HCT116 (cell line): ENCODE results near the gene OR51Q1. TPM values are rescaled to one million over a fixed set of nuclear protein-coding genes. Genes with fewer than 3 reads are reported as not detected.

ENCODE experiments used
- ATAC-seq: fragments of 200-7000 bp; cut with Tn5 transposase; 2 replicates; pipeline ENCODE4 v1.9.1; 2020; ENCODE audit warnings: mild to moderate bottlenecking, moderate library complexity
- BruUV-seq: library from RNA; stranded (reverse); fragments of 400-500 nt; replicated peaks from 2 replicates; lab custom pipeline; 2021; lab: Mats Ljungman, UMichigan
- CTCF ChIA-PET: fragments of 300-600 bp; sonication (Branson Sonifier 250); formaldehyde crosslinking; loops from one replicate; lab custom pipeline; 2021; ENCODE audit warnings: antibody characterized with exemption; lab: Charles Lee
- POLR2A ChIA-PET: fragments of 300-600, 350-600 bp; sonication (Branson Sonifier 250); formaldehyde crosslinking; loops from one replicate; lab custom pipeline; 2021; ENCODE audit warnings: antibody characterized with exemption; lab: Charles Lee
- RAD21 ChIA-PET, 2 experiments: fragments of 300-600 bp; sonication (Branson Sonifier 250); formaldehyde crosslinking; loops; one replicate each; lab custom pipeline; 2023; ENCODE audit warnings: low total read pairs in 2 of 2; ENCODE audit not compliant: uncharacterized antibody in 2 of 2, unreplicated experiment in 2 of 2, low non-redundant PET in 1 of 2; lab: Charles Lee
- DNase-seq: peaks from one replicate; pipeline ENCODE4 v3.0.0-alpha.2; 2010; ENCODE audit warnings: low read depth, low spot score
- H2AFZ ChIP-seq: fragments of 200-600 bp; shearing (Covaris generic), sonication (generic); 2 replicates; pipeline ENCODE4 v1.6.1; 2017; ENCODE audit warnings: low read depth, mixed run types, mixed read lengths, antibody characterized with exemption, low read length; ENCODE audit not compliant: poor library complexity, severe bottlenecking
- H3K27ac ChIP-seq: 2 replicates; pipeline ENCODE4 v1.5.1; 2012; ENCODE audit warnings: low read depth, low read length
- H3K27me3 ChIP-seq: fragments of 200-600 bp; sonication (generic); 2 replicates; pipeline ENCODE4 v1.6.1; 2016; ENCODE audit warnings: mixed run types, low read length, mixed read lengths; ENCODE audit not compliant: insufficient read depth
- H3K36me3 ChIP-seq, 2 experiments: fragments of 200-500 bp in 1 of 2; fragments of 200-600 bp in 1 of 2; sonication (Bioruptor generic) in 1 of 2; sonication (generic) in 1 of 2; 2 replicates each; pipeline versions ENCODE4 v1.5.1 to v1.6.1; 2014 to 2016; ENCODE audit warnings: low read length in 2 of 2, inconsistent platforms in 1 of 2, mixed read lengths in 1 of 2, mixed run types in 1 of 2; ENCODE audit not compliant: insufficient read depth in 2 of 2, control insufficient read depth in 1 of 2
- H3K4me1 ChIP-seq, 2 experiments: fragments of 200-600 bp in 1 of 2; sonication (generic) in 1 of 2; 2 replicates each; pipeline versions ENCODE4 v1.5.1 to v1.6.1; 2012 to 2017; ENCODE audit warnings: low read length in 2 of 2, inconsistent platforms in 1 of 2, mild to moderate bottlenecking in 1 of 2, mixed read lengths in 1 of 2, mixed run types in 1 of 2, moderate library complexity in 1 of 2; ENCODE audit not compliant: insufficient read depth in 2 of 2, control insufficient read depth in 1 of 2
- H3K4me2 ChIP-seq: fragments of 200-600 bp; sonication (generic); 2 replicates; pipeline ENCODE4 v1.6.1; 2017; ENCODE audit warnings: mixed run types, low read length, mixed read lengths
- H3K4me3 ChIP-seq, 2 experiments: fragments of 200-600 bp in 1 of 2; sonication (generic) in 1 of 2; replicated peaks in 1 of 2; 2 replicates each; pipeline ENCODE4 v1.5.1; 2011 to 2016; ENCODE audit warnings: low read length in 2 of 2, control low read depth in 1 of 2, low read depth in 1 of 2, mild to moderate bottlenecking in 1 of 2, mixed read lengths in 1 of 2, mixed run types in 1 of 2
- H3K79me2 ChIP-seq: fragments of 200-600 bp; sonication (generic); 2 replicates; pipeline ENCODE4 v1.6.1; 2017; ENCODE audit warnings: mild to moderate bottlenecking, mixed run types, low read length, moderate library complexity, mixed read lengths; ENCODE audit not compliant: insufficient read depth
- H3K9ac ChIP-seq: fragments of 200-600 bp; sonication (generic); 2 replicates; pipeline ENCODE4 v1.6.1; 2016; ENCODE audit warnings: low read length, mixed read lengths
- H3K9me2 ChIP-seq: fragments of 200-600 bp; sonication (generic), shearing (Covaris generic); 2 replicates; pipeline ENCODE4 v1.6.1; 2017; ENCODE audit warnings: mixed run types, mild to moderate bottlenecking, moderate library complexity; ENCODE audit not compliant: insufficient read depth
- H3K9me3 ChIP-seq, 2 experiments: fragments of 200-500 bp in 1 of 2; fragments of 200-600 bp in 1 of 2; sonication (Bioruptor generic) in 1 of 2; sonication (generic) in 1 of 2; 2 replicates each; pipeline ENCODE4 v1.6.1; 2014 to 2017; ENCODE audit warnings: low read length in 2 of 2, mixed read lengths in 2 of 2, inconsistent platforms in 1 of 2, low read depth in 1 of 2, mild to moderate bottlenecking in 1 of 2, mixed run types in 1 of 2, moderate library complexity in 1 of 2; ENCODE audit not compliant: control insufficient read depth in 1 of 2, insufficient read depth in 1 of 2
- H4K20me1 ChIP-seq: fragments of 200-600 bp; sonication (generic), shearing (Covaris generic); 2 replicates; pipeline ENCODE4 v1.6.1; 2017; ENCODE audit warnings: mixed run types, mild to moderate bottlenecking, moderate library complexity; ENCODE audit not compliant: insufficient read depth
- CTCF ChIP-seq, 3 experiments: fragments of 200-600 bp in 1 of 3; sonication (generic) in 1 of 3; IDR thresholded peaks in 2 of 3; conservative IDR thresholded peaks in 1 of 3; 2 replicates each; pipeline ENCODE4 v1.5.1; 2012 to 2017; ENCODE audit warnings: low read depth in 2 of 3, low read length in 2 of 3, antibody characterized with exemption in 1 of 3, borderline replicate concordance in 1 of 3, control low read depth in 1 of 3, mild to moderate bottlenecking in 1 of 3, mixed read lengths in 1 of 3, mixed run types in 1 of 3, moderate library complexity in 1 of 3; ENCODE audit not compliant: insufficient read depth in 1 of 3
- JUND ChIP-seq: IDR thresholded peaks from 2 replicates; pipeline ENCODE4 v1.6.1; 2012
- SIN3A ChIP-seq: IDR thresholded peaks from 2 replicates; pipeline ENCODE4 v1.6.1; 2012; ENCODE audit warnings: low read depth
- SP1 ChIP-seq: IDR thresholded peaks from 2 replicates; pipeline ENCODE4 v1.6.1; 2012; ENCODE audit warnings: low read depth
- YY1 ChIP-seq: IDR thresholded peaks from 2 replicates; pipeline ENCODE4 v1.6.1; 2011; ENCODE audit warnings: low read length, low read depth, moderate library complexity, mild to moderate bottlenecking; ENCODE audit not compliant: insufficient replicate concordance; ENCODE audit errors: extremely low read depth
- ZBTB33 ChIP-seq: IDR thresholded peaks from 2 replicates; pipeline ENCODE4 v1.6.1; 2011; ENCODE audit warnings: mild to moderate bottlenecking, low read length, moderate library complexity; ENCODE audit not compliant: insufficient replicate concordance; ENCODE audit errors: extremely low read depth
- intact Hi-C: fragments of 100-400 bp; cut with micrococcal nuclease; formaldehyde crosslinking; loops from 2 replicates; pipeline ENCODE4 v1.10.0; 2022
- total RNA-seq: library from RNA; stranded (reverse); gene quantifications from one replicate; pipeline ENCODE4 v1.2.1, GENCODE V29; 2021; ENCODE audit not compliant: unreplicated experiment

Gene OR51Q1
- total RNA-seq, 1 experiment from 2014 or later, result not detected

- RAD21 ChIA-PET, result no interaction called here
- Histone ChIP-seq H3K4me2 (no peak overlapping the region), H3K79me2 (peaks cover 97% of the 10 kb centered on the region), H3K9me2 (no peaks in the 10 kb centered on the region), H4K20me1 (peaks cover 56% of the 10 kb centered on the region; the same call in 1 of the 2 replicates), H3K27ac (peak overlapping the region; percentile 24), H3K9me3 (no peaks in the 10 kb centered on the region), H2AFZ (no peak overlapping the region), H3K4me3 (no peak overlapping the region), H3K4me1 (peaks cover 0 to 19% of the 10 kb centered on the region in 2 experiments; a peak in 1 of 4 replicates), H3K27me3 (no peaks in the 10 kb centered on the region), H3K36me3 (peaks cover 5 to 62% of the 10 kb centered on the region in 2 experiments; a peak in 3 of 4 replicates), H3K9ac (no peak overlapping the region)
- POLR2A ChIA-PET, result no interaction called here
- no peak for DNase-seq
- peak; percentile 32; the same call in 1 of the 2 replicates for ATAC-seq
- no peak for TF ChIP-seq SP1
- TF ChIP-seq CTCF (IDR thresholded peaks at IDR 0.05 in 2 of 3, conservative IDR thresholded peaks at IDR 0.05 in 1 of 3; ENCODE audit: borderline replicate concordance in 1 of 3, insufficient read depth in 1 of 3, low read depth in 2 of 3, low read length in 2 of 3), result peak in 2 of 3 experiments; percentile 35 to 41; a peak in 3 of 6 replicates
- no TSS peak for BruUV-seq
- CTCF ChIA-PET, result no interaction called here
- intact Hi-C loops, result no loop called here
Observed at GRCh38 chr11:5390210-5390609, 31.7 kb upstream of the OR51Q1 start.

- H3K9ac ChIP-seq, result no peak overlapping the region
- peaks cover 40% of the 10 kb centered on the region; the same call in 1 of the 2 replicates for H4K20me1 ChIP-seq
- H3K9me3 ChIP-seq, result no peaks in the 10 kb centered on the region
- peaks cover 85% of the 10 kb centered on the region for H3K79me2 ChIP-seq
- H2AFZ ChIP-seq, result no peak overlapping the region
- TF ChIP-seq ZBTB33 (no peak), JUND (no peak), SIN3A (peak; percentile 36; the same call in 1 of the 2 replicates), YY1 (no peak)
- no TSS peak for BruUV-seq
- no peaks in the 10 kb centered on the region for H3K27me3 ChIP-seq
- no peak overlapping the region for H3K4me3 ChIP-seq
- no peaks in the 10 kb centered on the region for H3K9me2 ChIP-seq
- H3K4me1 ChIP-seq, result peaks cover 0 to 18% of the 10 kb centered on the region in 2 experiments; a peak in 1 of 4 replicates
- peaks cover 5 to 57% of the 10 kb centered on the region in 2 experiments; a peak in 3 of 4 replicates for H3K36me3 ChIP-seq
- ChIA-PET CTCF (no interaction called here), POLR2A (no interaction called here), RAD21 (no interaction called here)
- H3K4me2 ChIP-seq, result no peak overlapping the region
- DNase-seq, result no peak
- intact Hi-C loops, result no loop called here
- no peak for ATAC-seq
- no peak overlapping the region for H3K27ac ChIP-seq
Observed at GRCh38 chr11:5394091-5394490, 27.8 kb upstream of the OR51Q1 start.
